HEK293 (cell line): ENCODE data around the gene ACAA2.

ENCODE experiments used
- REPIN1 ChIP-seq: fragments of 450-650 bp; formaldehyde crosslinking; IDR thresholded peaks from 2 replicates; pipeline ENCODE4 v1.5.1; 2017; ENCODE audit warnings: missing biosample characterization, missing genetic modification characterization, low read depth
- SP2 ChIP-seq: fragments of 450-650 bp; formaldehyde crosslinking; IDR thresholded peaks from 2 replicates; pipeline ENCODE4 v1.5.1; 2016; ENCODE audit warnings: missing biosample characterization, missing genetic modification characterization
- YY2 ChIP-seq: fragments of 450-650 bp; formaldehyde crosslinking; IDR thresholded peaks from 2 replicates; pipeline ENCODE4 v1.5.1; 2016; ENCODE audit warnings: missing biosample characterization, missing genetic modification characterization
- ZBTB8A ChIP-seq: fragments of 450-650 bp; formaldehyde crosslinking; IDR thresholded peaks from 2 replicates; pipeline ENCODE4 v1.5.1; 2016; ENCODE audit warnings: missing biosample characterization, missing genetic modification characterization
- ZNF140 ChIP-seq: fragments of 450-650 bp; formaldehyde crosslinking; IDR thresholded peaks from 2 replicates; pipeline ENCODE4 v1.5.1; 2016; ENCODE audit warnings: missing biosample characterization, missing genetic modification characterization
- ZNF274 ChIP-seq, 2 experiments: fragments of 200-500 bp in 1 of 2; fragments of 450-650 bp in 1 of 2; sonication (Bioruptor generic) in 1 of 2; formaldehyde crosslinking in 1 of 2; IDR thresholded peaks; 2 replicates each; pipeline versions ENCODE4 v1.5.1 to v1.6.1; 2014 to 2016; ENCODE audit warnings: borderline replicate concordance in 1 of 2, inconsistent platforms in 1 of 2, low read length in 1 of 2, missing biosample characterization in 1 of 2, missing genetic modification characterization in 1 of 2
- ZNF544 ChIP-seq: fragments of 450-650 bp; formaldehyde crosslinking; IDR thresholded peaks from 2 replicates; pipeline ENCODE4 v1.5.0; 2017; ENCODE audit warnings: missing biosample characterization, missing genetic modification characterization
- ZNF654 ChIP-seq: fragments of 450-650 bp; formaldehyde crosslinking; IDR thresholded peaks from 2 replicates; pipeline ENCODE4 v1.5.1; 2016; ENCODE audit warnings: low read depth, missing biosample characterization, missing genetic modification characterization
- ZNF658 ChIP-seq: fragments of 450-650 bp; formaldehyde crosslinking; IDR thresholded peaks from 2 replicates; pipeline ENCODE4; 2016; ENCODE audit warnings: missing biosample characterization, missing genetic modification characterization
- TF ChIP-seq, protein P1 (sequence below): fragments of 450-650 bp; formaldehyde crosslinking; IDR thresholded peaks from 2 replicates; pipeline ENCODE4 v1.5.1; 2016; ENCODE audit warnings: missing biosample characterization, missing genetic modification characterization
- TF ChIP-seq, protein P2 (sequence below): fragments of 450-650 bp; formaldehyde crosslinking; IDR thresholded peaks from 2 replicates; pipeline ENCODE4 v1.5.1; 2016; ENCODE audit warnings: missing biosample characterization, missing genetic modification characterization, low read depth
- TF ChIP-seq, protein P3 (sequence below): fragments of 450-650 bp; formaldehyde crosslinking; IDR thresholded peaks from 2 replicates; pipeline ENCODE4 v1.5.1; 2016; ENCODE audit warnings: missing biosample characterization, missing genetic modification characterization
- TF ChIP-seq, protein P4 (sequence below): fragments of 450-650 bp; formaldehyde crosslinking; IDR thresholded peaks from 2 replicates; pipeline ENCODE4 v1.5.1; 2016; ENCODE audit warnings: missing biosample characterization, missing genetic modification characterization

DNA sequence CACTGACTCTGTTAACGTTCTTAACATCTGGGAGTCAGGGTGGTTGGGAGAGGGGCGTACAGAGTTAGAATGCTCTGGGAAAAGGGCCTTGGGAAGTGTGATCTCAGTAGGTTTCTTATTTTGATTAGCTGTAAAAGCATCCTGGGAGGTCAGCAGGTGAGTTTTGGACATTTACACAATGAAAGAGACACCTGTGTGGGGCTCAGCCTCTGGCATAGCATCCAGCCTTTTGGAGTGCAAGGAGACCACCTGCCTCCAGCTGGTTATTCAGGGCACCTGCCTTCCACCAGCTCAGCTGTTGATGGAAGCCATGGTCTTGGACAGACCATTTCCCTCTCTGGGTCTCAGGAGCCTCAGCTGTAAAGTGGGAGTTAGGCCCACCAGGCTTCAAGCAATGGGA, 49.7 kb downstream of the ACAA2 start:
- no peak for TF ChIP-seq ZNF654
- no peak for TF ChIP-seq ZNF140 (tag by site-specific recombination)
- no peak for TF ChIP-seq ZBTB8A
- TF ChIP-seq, protein P1, sequence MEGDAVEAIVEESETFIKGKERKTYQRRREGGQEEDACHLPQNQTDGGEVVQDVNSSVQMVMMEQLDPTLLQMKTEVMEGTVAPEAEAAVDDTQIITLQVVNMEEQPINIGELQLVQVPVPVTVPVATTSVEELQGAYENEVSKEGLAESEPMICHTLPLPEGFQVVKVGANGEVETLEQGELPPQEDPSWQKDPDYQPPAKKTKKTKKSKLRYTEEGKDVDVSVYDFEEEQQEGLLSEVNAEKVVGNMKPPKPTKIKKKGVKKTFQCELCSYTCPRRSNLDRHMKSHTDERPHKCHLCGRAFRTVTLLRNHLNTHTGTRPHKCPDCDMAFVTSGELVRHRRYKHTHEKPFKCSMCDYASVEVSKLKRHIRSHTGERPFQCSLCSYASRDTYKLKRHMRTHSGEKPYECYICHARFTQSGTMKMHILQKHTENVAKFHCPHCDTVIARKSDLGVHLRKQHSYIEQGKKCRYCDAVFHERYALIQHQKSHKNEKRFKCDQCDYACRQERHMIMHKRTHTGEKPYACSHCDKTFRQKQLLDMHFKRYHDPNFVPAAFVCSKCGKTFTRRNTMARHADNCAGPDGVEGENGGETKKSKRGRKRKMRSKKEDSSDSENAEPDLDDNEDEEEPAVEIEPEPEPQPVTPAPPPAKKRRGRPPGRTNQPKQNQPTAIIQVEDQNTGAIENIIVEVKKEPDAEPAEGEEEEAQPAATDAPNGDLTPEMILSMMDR = no peak
- no peak for TF ChIP-seq REPIN1
- TF ChIP-seq YY2 (tag by site-specific recombination) = no peak
- TF ChIP-seq ZNF544 (tag by site-specific recombination) = no peak
- TF ChIP-seq, protein P2, sequence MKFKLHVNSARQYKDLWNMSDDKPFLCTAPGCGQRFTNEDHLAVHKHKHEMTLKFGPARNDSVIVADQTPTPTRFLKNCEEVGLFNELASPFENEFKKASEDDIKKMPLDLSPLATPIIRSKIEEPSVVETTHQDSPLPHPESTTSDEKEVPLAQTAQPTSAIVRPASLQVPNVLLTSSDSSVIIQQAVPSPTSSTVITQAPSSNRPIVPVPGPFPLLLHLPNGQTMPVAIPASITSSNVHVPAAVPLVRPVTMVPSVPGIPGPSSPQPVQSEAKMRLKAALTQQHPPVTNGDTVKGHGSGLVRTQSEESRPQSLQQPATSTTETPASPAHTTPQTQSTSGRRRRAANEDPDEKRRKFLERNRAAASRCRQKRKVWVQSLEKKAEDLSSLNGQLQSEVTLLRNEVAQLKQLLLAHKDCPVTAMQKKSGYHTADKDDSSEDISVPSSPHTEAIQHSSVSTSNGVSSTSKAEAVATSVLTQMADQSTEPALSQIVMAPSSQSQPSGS = no peak
- no peak for TF ChIP-seq ZNF658 (tag by site-specific recombination)
- TF ChIP-seq SP2 (tag by site-specific recombination) = no peak
- TF ChIP-seq, protein P3, sequence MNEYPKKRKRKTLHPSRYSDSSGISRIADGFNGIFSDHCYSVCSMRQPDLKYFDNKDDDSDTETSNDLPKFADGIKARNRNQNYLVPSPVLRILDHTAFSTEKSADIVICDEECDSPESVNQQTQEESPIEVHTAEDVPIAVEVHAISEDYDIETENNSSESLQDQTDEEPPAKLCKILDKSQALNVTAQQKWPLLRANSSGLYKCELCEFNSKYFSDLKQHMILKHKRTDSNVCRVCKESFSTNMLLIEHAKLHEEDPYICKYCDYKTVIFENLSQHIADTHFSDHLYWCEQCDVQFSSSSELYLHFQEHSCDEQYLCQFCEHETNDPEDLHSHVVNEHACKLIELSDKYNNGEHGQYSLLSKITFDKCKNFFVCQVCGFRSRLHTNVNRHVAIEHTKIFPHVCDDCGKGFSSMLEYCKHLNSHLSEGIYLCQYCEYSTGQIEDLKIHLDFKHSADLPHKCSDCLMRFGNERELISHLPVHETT (tag by site-specific recombination) = no peak
- TF ChIP-seq, protein P4, sequence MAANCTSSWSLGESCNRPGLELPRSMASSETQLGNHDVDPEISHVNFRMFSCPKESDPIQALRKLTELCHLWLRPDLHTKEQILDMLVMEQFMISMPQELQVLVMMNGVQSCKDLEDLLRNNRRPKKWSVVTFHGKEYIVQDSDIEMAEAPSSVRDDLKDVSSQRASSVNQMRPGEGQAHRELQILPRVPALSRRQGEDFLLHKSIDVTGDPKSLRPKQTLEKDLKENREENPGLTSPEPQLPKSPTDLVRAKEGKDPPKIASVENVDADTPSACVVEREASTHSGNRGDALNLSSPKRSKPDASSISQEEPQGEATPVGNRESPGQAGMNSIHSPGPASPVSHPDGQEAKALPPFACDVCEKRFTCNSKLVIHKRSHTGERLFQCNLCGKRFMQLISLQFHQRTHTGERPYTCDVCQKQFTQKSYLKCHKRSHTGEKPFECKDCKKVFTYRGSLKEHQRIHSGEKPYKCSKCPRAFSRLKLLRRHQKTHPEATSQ = no peak
- no peak for TF ChIP-seq ZNF274 (IDR thresholded peaks at IDR 0.05; ENCODE audit: low read length)
- no peak for TF ChIP-seq ZNF274 (tag by site-specific recombination; IDR thresholded peaks at IDR 0.05; ENCODE audit: borderline replicate concordance)
